GM18508 (cell line): Measurements from ENCODE around the gene KRTAP5-6.

ENCODE experiments used
- ATAC-seq: cut with Tn5 transposase; IDR thresholded peaks from one replicate; pipeline ENCODE4 v1.9.1; 2021; ENCODE audit warnings: moderate number of reproducible peaks; ENCODE audit not compliant: insufficient read depth, unreplicated experiment

The KRTAP5-6 gene

GRCh38 chr11:1744137-1744886 is 47.3 kb downstream of the KRTAP5-6 start:
- no peak for ATAC-seq

- no peak for ATAC-seq
Observed at GRCh38 chr11:1744891-1745700, 48.1 kb downstream of the KRTAP5-6 start.

- no peak for ATAC-seq
Observed at GRCh38 chr11:1745701-1746320, 48.8 kb downstream of the KRTAP5-6 start.

- ATAC-seq, result no peak
Observed at GRCh38 chr11:1746511-1746931, 49.5 kb downstream of the KRTAP5-6 start.

- ATAC-seq, result no peak
Observed at GRCh38 chr11:1746956-1747752, 50.2 kb downstream of the KRTAP5-6 start.
